KMS-11 (cell line): ENCODE data around the gene CKAP5.

Experiments
- H2AFZ ChIP-seq: fragments of 200-600 bp; sonication (generic); 2 replicates; pipeline ENCODE4 v1.6.1; 2016; ENCODE audit warnings: antibody characterized with exemption, mixed run types, low read depth
- H3K27ac ChIP-seq: fragments of 200-600 bp; sonication (generic); 2 replicates; pipeline ENCODE4 v1.6.1; 2016; ENCODE audit warnings: mild to moderate bottlenecking, mixed run types
- H3K27me3 ChIP-seq: fragments of 200-600 bp; sonication (generic); 2 replicates; pipeline ENCODE4 v1.6.1; 2017; ENCODE audit warnings: mild to moderate bottlenecking, low read depth, mixed run types, moderate library complexity; ENCODE audit not compliant: insufficient read depth
- H3K36me3 ChIP-seq: fragments of 200-600 bp; sonication (generic); 2 replicates; pipeline ENCODE4 v1.6.1; 2017; ENCODE audit warnings: mild to moderate bottlenecking, mixed run types; ENCODE audit not compliant: insufficient read depth
- H3K4me1 ChIP-seq: fragments of 200-600 bp; sonication (generic); 2 replicates; pipeline ENCODE4 v1.6.1; 2016; ENCODE audit warnings: mild to moderate bottlenecking, low read depth, mixed run types; ENCODE audit not compliant: poor library complexity, severe bottlenecking
- H3K4me2 ChIP-seq: fragments of 200-600 bp; sonication (generic); 2 replicates; pipeline ENCODE4 v1.7.0; 2016; ENCODE audit warnings: mild to moderate bottlenecking, mixed run types
- H3K4me3 ChIP-seq: fragments of 200-600 bp; sonication (generic); IDR thresholded peaks from 2 replicates; pipeline ENCODE4 v1.6.1; 2017; ENCODE audit warnings: low read depth, low read length, mixed read lengths; ENCODE audit not compliant: insufficient read depth
- H3K79me2 ChIP-seq: fragments of 200-600 bp; sonication (generic); 2 replicates; pipeline ENCODE4 v1.6.1; 2016; ENCODE audit warnings: low read depth, mixed run types; ENCODE audit not compliant: insufficient read depth
- H3K9ac ChIP-seq: fragments of 200-600 bp; sonication (generic); 2 replicates; pipeline ENCODE4 v1.6.1; 2016; ENCODE audit warnings: mild to moderate bottlenecking, mixed run types
- H4K20me1 ChIP-seq: fragments of 200-600 bp; sonication (generic); 2 replicates; pipeline ENCODE4 v1.6.1; 2016; ENCODE audit warnings: mild to moderate bottlenecking, mixed run types; ENCODE audit not compliant: insufficient read depth
- TF ChIP-seq, protein P1 (sequence below): fragments of 200-600 bp; sonication (generic); conservative IDR thresholded peaks from 2 replicates; pipeline ENCODE4 v1.6.1; 2017; ENCODE audit warnings: low read depth, mild to moderate bottlenecking, antibody characterized with exemption, low read length, moderate library complexity, mixed read lengths

The CKAP5 gene

DNA sequence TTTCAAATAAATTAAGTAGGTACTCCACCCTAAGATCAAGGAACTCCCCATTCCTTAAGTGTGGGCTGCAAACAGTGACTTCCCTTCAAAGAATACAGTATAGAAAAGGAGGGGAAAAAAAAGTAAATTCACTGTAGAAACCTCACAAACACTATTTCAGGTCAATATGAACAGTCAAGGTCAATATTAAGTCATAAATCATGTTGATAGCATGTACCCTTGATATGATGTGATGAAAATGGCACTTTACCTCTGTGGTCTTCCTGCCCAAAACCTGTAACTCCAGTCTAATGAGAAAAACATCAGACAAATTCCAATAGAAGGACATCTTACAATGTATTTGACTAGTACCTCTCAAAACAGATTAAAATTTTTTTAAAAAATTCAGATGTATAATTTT is 8.2 kb downstream of the CKAP5 start:
- Histone ChIP-seq H3K4me1 (peaks cover 7% of the 10 kb centered on the region), H3K79me2 (peaks cover 92% of the 10 kb centered on the region), H3K4me2 (no peak overlapping the region), H3K9ac (no peak overlapping the region), H2AFZ (no peak overlapping the region), H3K36me3 (no peaks in the 10 kb centered on the region; the same call in 1 of the 2 replicates), H4K20me1 (peaks cover 9% of the 10 kb centered on the region), H3K4me3 (no peak overlapping the region), H3K27me3 (no peaks in the 10 kb centered on the region), H3K27ac (no peak overlapping the region)
- TF ChIP-seq, protein P1, sequence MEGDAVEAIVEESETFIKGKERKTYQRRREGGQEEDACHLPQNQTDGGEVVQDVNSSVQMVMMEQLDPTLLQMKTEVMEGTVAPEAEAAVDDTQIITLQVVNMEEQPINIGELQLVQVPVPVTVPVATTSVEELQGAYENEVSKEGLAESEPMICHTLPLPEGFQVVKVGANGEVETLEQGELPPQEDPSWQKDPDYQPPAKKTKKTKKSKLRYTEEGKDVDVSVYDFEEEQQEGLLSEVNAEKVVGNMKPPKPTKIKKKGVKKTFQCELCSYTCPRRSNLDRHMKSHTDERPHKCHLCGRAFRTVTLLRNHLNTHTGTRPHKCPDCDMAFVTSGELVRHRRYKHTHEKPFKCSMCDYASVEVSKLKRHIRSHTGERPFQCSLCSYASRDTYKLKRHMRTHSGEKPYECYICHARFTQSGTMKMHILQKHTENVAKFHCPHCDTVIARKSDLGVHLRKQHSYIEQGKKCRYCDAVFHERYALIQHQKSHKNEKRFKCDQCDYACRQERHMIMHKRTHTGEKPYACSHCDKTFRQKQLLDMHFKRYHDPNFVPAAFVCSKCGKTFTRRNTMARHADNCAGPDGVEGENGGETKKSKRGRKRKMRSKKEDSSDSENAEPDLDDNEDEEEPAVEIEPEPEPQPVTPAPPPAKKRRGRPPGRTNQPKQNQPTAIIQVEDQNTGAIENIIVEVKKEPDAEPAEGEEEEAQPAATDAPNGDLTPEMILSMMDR, result no peak

DNA sequence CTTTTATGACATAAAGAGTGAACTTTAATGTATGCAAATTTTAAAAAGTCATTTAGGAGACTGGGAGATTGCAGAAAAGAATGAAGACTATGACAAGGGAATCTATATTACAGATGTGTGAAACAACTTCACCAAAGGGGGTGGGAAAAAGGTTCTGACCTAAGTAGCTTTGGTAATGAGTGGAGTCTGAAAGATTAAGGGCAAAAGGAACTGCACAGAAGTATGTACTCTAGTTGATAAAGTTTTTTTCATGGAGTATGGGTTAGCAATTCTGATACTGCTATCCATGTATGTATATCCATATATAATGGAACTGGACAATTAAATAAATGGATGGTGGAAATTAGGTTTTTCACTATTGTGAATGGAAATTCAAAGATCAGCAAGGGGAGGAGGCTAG is 9.2 kb downstream of the CKAP5 start:
- H3K4me3 ChIP-seq, result no peak overlapping the region

DNA sequence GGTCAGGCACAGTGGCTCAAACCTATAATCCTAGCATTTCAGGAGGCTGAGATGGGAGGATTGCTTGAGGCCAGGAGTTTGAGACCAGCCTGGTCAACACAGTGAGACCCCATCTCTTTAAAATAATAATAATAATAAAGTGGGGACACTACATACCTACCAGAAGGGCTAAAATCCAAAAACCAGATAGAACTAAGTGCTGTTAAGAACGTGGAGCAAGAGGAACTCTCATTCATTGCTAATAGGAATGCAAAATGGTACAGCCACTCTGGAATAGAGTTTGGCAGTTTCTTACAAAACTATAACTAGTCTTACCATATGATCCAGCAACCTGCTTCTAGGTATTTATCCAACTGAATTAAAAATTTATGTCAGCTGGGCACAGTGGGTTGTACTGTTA is 9.6 kb downstream of the CKAP5 start:
- no peak overlapping the region for H3K27ac ChIP-seq
- H3K9ac ChIP-seq, result no peak overlapping the region
- H4K20me1 ChIP-seq, result peaks cover 9% of the 10 kb centered on the region
- no peak overlapping the region for H3K4me2 ChIP-seq
- H3K4me3 ChIP-seq, result no peak overlapping the region
- no peak overlapping the region for H2AFZ ChIP-seq
- H3K36me3 ChIP-seq, result no peaks in the 10 kb centered on the region; the same call in 1 of the 2 replicates
- no peaks in the 10 kb centered on the region for H3K4me1 ChIP-seq
- TF ChIP-seq, protein P1, result no peak
- peaks cover 91% of the 10 kb centered on the region for H3K79me2 ChIP-seq
- no peaks in the 10 kb centered on the region for H3K27me3 ChIP-seq

More for the DNA sequence above, 9.2 kb downstream of the CKAP5 start:
- TF ChIP-seq, protein P1, result no peak
- Histone ChIP-seq H3K27ac (no peak overlapping the region), H3K79me2 (peaks cover 92% of the 10 kb centered on the region), H3K4me2 (no peak overlapping the region), H3K4me1 (no peaks in the 10 kb centered on the region), H3K9ac (no peak overlapping the region), H4K20me1 (peaks cover 9% of the 10 kb centered on the region), H2AFZ (no peak overlapping the region), H3K27me3 (no peaks in the 10 kb centered on the region), H3K36me3 (no peaks in the 10 kb centered on the region; the same call in 1 of the 2 replicates)

DNA sequence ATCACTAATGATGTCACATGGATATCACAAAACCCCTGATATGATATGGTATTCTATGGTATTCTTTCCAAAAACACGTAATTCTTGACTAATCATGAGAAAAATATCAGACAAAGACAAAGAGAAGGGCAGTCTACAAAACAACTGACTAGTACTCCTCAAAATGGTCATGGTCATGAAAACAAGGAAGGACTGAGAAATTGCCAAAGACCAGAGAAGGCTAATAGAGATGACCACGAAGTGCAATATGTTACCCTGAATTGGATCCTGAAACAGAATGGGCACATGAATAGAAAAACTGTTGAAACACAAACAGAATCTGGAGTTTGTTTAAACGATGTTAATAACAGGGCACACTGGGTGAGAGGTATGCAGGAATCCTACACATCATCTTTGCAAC is 10.2 kb downstream of the CKAP5 start:
- Histone ChIP-seq H2AFZ (no peak overlapping the region), H3K4me2 (no peak overlapping the region), H3K36me3 (no peaks in the 10 kb centered on the region; the same call in 1 of the 2 replicates), H3K4me3 (no peak overlapping the region), H3K27ac (no peak overlapping the region), H3K9ac (no peak overlapping the region), H3K79me2 (peaks cover 90% of the 10 kb centered on the region), H4K20me1 (peaks cover 9% of the 10 kb centered on the region), H3K27me3 (no peaks in the 10 kb centered on the region), H3K4me1 (no peaks in the 10 kb centered on the region)
- TF ChIP-seq, protein P1, result no peak
